Skeletal muscle cell (primary cell): ENCODE results near the gene CDC42BPB.
A peak's percentile ranks its signal among the peaks of the same experiment; 100 is the strongest.

Experiments
- DNase-seq: peaks from one replicate; pipeline ENCODE4 v3.0.0-alpha.2; 2010; ENCODE audit warnings: low read depth
- H3K4me3 ChIP-seq: 2 replicates; pipeline ENCODE4 v1.5.1; 2011; ENCODE audit warnings: low read depth, mild to moderate bottlenecking, control low read depth, low read length, moderate library complexity

Gene CDC42BPB

GRCh38 chr14:102979406-102979805, 77.9 kb downstream of the CDC42BPB start:
- no peak for DNase-seq
- no peak overlapping the region for H3K4me3 ChIP-seq

GRCh38 chr14:102977475-102977874, 79.9 kb downstream of the CDC42BPB start:
- H3K4me3 ChIP-seq, result no peak overlapping the region
- DNase-seq, result no peak

GRCh38 chr14:102975662-102976061, 81.7 kb downstream of the CDC42BPB start:
- H3K4me3 ChIP-seq, result no peak overlapping the region
- no peak for DNase-seq

- no peak overlapping the region for H3K4me3 ChIP-seq
- DNase-seq, result no peak
Observed at GRCh38 chr14:102973706-102974285, 83.6 kb downstream of the CDC42BPB start.

GRCh38 chr14:102971836-102972606, 85.3 kb downstream of the CDC42BPB start:
- no peak for DNase-seq
- H3K4me3 ChIP-seq, result no peak overlapping the region

GRCh38 chr14:102971314-102971713, 86.0 kb downstream of the CDC42BPB start:
- no peak for DNase-seq
- H3K4me3 ChIP-seq, result no peak overlapping the region

GRCh38 chr14:102970496-102970895, 86.9 kb downstream of the CDC42BPB start:
- DNase-seq, result no peak
- no peak overlapping the region for H3K4me3 ChIP-seq

- no peak overlapping the region for H3K4me3 ChIP-seq
- no peak for DNase-seq
Observed at GRCh38 chr14:102969901-102970300, 87.4 kb downstream of the CDC42BPB start.

GRCh38 chr14:102969060-102969791, 88.1 kb downstream of the CDC42BPB start:
- H3K4me3 ChIP-seq, result no peak overlapping the region
- DNase-seq, result no peak

- DNase-seq, result no peak
- H3K4me3 ChIP-seq, result no peak overlapping the region
Observed at GRCh38 chr14:102968306-102968705, 89.0 kb downstream of the CDC42BPB start.

- no peak for DNase-seq
- no peak overlapping the region for H3K4me3 ChIP-seq
Observed at GRCh38 chr14:102967506-102967795, 89.9 kb downstream of the CDC42BPB start.

- no peak overlapping the region for H3K4me3 ChIP-seq
- peak; percentile 47 for DNase-seq
Observed at GRCh38 chr14:102966681-102967505, 90.5 kb downstream of the CDC42BPB start.

GRCh38 chr14:102965971-102966655, 91.2 kb downstream of the CDC42BPB start:
- no peak for DNase-seq
- H3K4me3 ChIP-seq, result no peak overlapping the region

- DNase-seq, result no peak
Observed at GRCh38 chr14:102965282-102965681, 92.1 kb downstream of the CDC42BPB start.

GRCh38 chr14:102964152-102964730, 93.1 kb downstream of the CDC42BPB start:
- no peak for DNase-seq
- no peak overlapping the region for H3K4me3 ChIP-seq

More at GRCh38 chr14:102965282-102965681, 92.1 kb downstream of the CDC42BPB start:
- no peak overlapping the region for H3K4me3 ChIP-seq

- H3K4me3 ChIP-seq, result no peak overlapping the region
- DNase-seq, result no peak
Observed at GRCh38 chr14:102962111-102962627, 95.2 kb downstream of the CDC42BPB start.

GRCh38 chr14:102958461-102958860, 98.9 kb downstream of the CDC42BPB start:
- DNase-seq, result no peak
- H3K4me3 ChIP-seq, result no peak overlapping the region

GRCh38 chr14:102957222-102957621, 100.1 kb downstream of the CDC42BPB start:
- DNase-seq, result no peak
- no peak overlapping the region for H3K4me3 ChIP-seq
